Suppressor macrophage treated with lipopolysaccharide for 4 hours (primary cell): ENCODE measurements around the gene SCYGR5.
"Not testable (repeated sequence)": the region's sequence is repeated elsewhere in the genome, so short reads cannot be mapped to it uniquely, and the experiment has no call there.

Experiments
- DNase-seq: peaks from one replicate; pipeline ENCODE4 v3.0.0-alpha.2; 2020

Gene SCYGR5

GRCh38 chr2:227666631-227667170, at the start of gene SCYGR5:
SCYGR5 (plus strand) TSS chr2:227666804; CDS start chr2:227666804, 0 bp downstream.
- not testable (repeated sequence) for DNase-seq

DNA sequence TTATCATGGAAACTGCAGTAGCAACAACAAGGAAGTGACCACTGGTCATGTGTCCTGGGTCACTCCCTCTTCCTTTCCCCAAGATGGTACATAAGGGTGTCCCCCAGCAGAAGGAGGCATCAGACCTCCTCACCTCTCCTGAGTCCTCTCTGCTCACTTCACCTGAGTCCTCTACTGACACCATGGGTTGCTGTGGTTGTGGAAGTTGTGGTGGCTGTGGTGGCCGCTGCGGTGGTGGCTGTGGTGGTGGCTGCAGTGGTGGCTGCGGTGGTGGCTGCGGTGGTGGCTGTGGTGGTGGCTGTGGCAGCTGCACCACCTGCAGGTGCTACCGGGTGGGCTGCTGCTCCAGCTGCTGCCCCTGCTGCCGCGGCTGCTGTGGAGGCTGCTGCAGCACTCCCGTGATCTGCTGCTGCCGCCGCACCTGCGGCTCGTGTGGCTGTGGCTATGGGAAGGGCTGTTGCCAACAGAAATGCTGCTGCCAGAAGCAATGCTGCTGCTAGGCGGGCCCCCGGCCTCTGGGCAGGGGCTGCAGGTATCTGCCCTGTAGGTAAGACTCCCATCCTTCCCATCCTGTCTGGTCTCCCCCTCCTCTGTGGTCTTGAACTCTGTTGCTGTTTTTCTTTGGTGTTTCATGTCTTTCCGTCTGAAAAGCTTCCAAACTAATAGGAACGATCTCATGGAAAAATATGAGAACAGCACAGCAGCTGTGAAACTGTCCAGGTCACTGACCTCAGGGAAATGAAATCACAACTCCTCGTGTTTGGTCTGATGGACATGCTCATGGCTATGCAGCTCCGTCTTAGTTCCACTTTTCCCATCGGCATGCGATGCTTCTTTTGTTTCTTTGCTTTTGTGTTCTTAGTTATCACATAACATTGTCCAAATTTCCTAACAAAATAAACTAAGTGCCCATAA, 49.0 kb upstream of the SCYGR5 start, which contains the start of gene SCYGR4:
SCYGR4 (plus strand) TSS at position 183 of the 915 bp plus-strand sequence; CDS start at position 183, 0 bp downstream.
- DNase-seq: no peak

- peak; percentile 6 for DNase-seq
Measured at GRCh38 chr2:227623226-227623625, 43.4 kb upstream of the SCYGR5 start.

DNA sequence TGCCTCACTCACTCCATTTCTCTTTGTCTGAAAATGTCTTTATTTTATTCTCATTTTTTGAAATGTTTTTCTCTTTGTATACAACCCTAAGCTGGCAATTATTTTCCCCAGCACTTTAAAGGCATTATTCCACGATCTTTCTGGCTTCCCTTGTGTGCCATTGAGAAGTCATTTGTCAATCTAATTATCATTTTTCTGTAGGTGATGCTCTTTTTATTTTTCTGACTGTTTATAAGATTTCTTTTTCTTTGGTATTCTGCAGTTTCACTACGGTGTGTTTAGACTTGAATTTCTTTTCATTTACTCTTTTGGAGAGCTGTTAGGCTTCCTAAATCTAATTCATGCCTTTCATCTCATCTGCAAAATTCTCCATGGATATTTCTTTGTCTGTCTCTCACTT, 41.2 kb upstream of the SCYGR5 start:
- DNase-seq: no peak

GRCh38 chr2:227626580-227627151, 39.9 kb upstream of the SCYGR5 start:
- peak; percentile 5 for DNase-seq

- peak; percentile 32 for DNase-seq
Measured at GRCh38 chr2:227627769-227628168, 38.8 kb upstream of the SCYGR5 start.

DNA sequence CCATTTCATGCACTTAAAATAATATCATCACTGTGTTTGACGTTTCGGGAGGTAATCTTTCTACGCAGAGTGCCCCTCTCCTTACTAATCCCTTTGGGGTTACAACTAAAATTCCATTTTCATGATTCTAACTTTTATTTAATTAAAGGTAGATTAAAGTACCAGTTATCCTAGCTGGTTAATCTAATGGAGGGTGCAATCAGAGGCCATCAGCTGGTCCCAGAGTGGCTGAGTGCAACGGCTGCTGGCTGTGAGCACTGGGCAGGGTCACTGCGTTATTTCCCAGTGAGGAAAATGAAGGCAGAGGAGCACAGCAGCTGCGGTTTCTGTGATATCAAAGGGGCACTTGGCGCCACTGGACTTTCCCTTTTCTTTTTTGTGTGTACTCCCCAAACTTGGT, 37.2 kb upstream of the SCYGR5 start:
- no peak for DNase-seq

- no peak for DNase-seq
Measured at GRCh38 chr2:227630322-227630721, 36.3 kb upstream of the SCYGR5 start.

DNA sequence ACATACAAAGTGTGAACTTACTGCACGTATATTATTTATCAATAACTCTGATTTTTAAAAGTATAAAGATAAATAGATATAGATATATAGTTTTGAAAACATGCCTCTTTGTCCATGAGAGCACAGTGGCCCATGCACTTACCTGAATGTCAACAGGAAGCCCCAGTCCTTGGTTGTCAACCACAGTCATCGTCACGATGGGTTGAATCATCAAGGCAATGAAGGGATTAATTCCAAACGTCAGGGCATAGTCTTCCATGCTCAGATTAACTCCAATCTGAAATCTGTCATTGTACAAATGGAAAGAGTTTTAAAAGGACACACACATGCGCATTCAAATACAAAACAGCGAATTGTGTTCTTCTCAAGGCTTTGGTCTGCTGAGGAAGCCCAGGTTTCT, 33.8 kb upstream of the SCYGR5 start:
- no peak for DNase-seq

DNA sequence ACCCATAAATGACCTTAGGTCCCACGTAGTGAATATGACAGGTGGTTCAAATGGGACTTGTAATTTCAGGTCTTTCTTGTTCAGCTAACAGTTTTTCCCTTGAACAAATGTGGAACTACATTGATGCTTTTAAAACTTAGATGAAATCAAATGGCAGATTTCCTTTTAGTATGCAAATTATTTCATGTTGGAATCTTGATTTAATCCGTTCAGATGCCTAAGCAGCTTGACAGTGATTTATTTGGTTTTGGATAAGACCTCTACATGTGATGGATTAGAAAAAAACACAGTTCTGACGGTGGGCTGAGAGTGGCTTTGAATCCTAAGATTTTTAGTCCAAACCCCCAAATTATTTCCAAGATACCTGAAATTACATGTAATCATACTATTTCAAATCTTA, 32.4 kb upstream of the SCYGR5 start:
- no peak for DNase-seq

GRCh38 chr2:227642656-227643055, 23.9 kb upstream of the SCYGR5 start:
- DNase-seq: no peak

- DNase-seq: no peak
Measured at GRCh38 chr2:227643990-227644551, 22.5 kb upstream of the SCYGR5 start.

GRCh38 chr2:227653419-227653818, 13.2 kb upstream of the SCYGR5 start:
- peak; percentile 68 for DNase-seq

DNA sequence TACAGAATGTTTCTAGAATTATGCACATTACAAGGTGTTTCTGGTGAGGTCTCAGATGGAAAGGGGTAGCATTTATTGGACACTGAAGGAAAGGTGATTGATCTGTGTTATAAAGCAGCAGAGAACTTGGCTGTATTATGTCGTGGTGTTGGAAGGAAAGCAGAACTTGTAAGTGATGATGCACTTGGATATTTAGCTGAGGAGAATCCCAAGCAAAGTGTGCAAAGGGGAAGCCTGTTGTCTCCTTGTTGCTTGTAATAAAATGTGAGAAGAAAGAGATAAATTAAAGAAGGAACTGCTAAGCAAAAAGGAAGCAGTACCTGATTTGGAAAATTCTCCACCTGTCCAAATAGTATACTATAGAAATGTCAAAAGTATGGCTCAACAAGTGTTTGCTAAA, 12.2 kb upstream of the SCYGR5 start:
- DNase-seq: no peak

- DNase-seq: peak; percentile 91
Measured at GRCh38 chr2:227655454-227655853, 11.2 kb upstream of the SCYGR5 start.

- peak; percentile 20 for DNase-seq
Measured at GRCh38 chr2:227657199-227657845, 9.3 kb upstream of the SCYGR5 start.

GRCh38 chr2:227661025-227661649, 5.5 kb upstream of the SCYGR5 start:
- DNase-seq: no peak

- DNase-seq: no peak
Measured at GRCh38 chr2:227661827-227662226, 4.8 kb upstream of the SCYGR5 start.

DNA sequence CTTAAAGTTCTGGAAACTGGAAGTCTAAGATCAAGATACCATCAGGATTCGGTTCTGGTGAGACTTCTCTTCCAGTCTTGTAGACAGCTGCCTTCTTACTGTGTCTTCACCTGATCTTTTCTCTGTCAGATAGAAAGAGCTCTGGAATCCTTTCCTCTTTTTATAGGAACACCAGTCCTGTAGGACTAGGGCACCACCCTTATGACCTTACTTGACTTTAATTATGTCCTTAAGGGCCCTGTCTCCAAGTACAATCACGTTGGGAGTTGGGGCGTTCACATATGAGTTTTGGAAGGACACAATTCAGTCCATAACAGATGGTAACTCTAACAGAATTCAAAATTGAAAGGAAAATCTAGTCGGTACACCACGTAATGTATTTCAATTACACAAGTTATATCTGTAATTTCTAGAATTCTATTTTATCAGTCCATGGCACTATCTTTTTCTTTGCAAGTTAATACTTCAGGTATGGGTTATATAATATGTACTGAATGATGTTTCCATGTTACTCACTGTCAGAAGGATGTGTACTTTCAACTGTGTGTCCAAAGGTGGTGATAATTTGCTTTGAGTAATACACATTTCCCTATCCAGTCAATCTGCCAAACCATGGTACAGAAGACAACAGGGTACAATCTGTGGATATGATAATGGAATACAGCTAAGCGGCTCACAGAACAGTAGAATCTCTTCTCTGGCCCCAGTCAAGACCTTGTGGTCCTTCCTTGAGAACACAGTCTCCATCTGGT, 1.2 kb upstream of the SCYGR5 start:
- no peak for DNase-seq

- no peak for DNase-seq
Measured at GRCh38 chr2:227671170-227671905, 4.7 kb downstream of the SCYGR5 start.

DNA sequence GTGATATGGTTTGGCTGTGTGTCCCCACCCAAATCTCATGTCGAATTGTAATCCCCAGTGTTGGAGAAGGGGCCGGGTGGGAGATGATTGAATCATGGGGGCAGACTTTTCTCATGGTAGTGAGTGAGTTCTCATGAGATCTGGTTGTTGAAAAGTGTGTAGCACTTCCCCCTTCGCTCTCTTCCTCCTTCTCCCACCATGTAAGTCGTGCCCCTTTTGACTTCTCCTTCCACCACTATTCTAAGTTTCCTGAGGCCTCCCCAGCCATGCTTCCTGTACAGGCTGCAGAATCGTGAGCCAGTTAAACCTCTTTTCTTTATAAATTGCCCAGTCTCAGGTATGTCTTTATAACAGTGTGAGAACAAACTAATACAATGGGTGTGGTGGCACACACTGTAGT, 7.0 kb downstream of the SCYGR5 start:
- not testable (repeated sequence) for DNase-seq
